ENCODE results near the gene RPL32. TPM values are rescaled to one million over a fixed set of nuclear protein-coding genes. Genes with fewer than 3 reads are reported as not detected.
A peak's percentile ranks its signal among the peaks of the same experiment; 100 is the strongest.

Gene RPL32
- total and polyA plus RNA-seq, 9 of the 15 experiments (the other 6 are each of a cell fraction or from before 2014, with no cell fraction given), result 2,738 to 6,200 (median 4,286) TPM

GRCh38 chr3:12842469-12842868, 1.1 kb upstream of the RPL32 start (continued):
- TF ChIP-seq MEF2A (IDR thresholded peaks at IDR 0.05; ENCODE audit: control insufficient read depth, low read depth, low read length), result no peak
- TF ChIP-seq ZC3H11A (IDR thresholded peaks at IDR 0.05; ENCODE audit: low read depth, low read length), result no peak
- TF ChIP-seq BHLHE40 (IDR thresholded peaks at IDR 0.05; ENCODE audit: low read length), result peak; percentile 90
- TF ChIP-seq ARNT (IDR thresholded peaks at IDR 0.05), result no peak
- TF ChIP-seq RFX7 (CRISPR knock-in tag; IDR thresholded peaks at IDR 0.05), result no peak
- TF ChIP-seq, protein P1, sequence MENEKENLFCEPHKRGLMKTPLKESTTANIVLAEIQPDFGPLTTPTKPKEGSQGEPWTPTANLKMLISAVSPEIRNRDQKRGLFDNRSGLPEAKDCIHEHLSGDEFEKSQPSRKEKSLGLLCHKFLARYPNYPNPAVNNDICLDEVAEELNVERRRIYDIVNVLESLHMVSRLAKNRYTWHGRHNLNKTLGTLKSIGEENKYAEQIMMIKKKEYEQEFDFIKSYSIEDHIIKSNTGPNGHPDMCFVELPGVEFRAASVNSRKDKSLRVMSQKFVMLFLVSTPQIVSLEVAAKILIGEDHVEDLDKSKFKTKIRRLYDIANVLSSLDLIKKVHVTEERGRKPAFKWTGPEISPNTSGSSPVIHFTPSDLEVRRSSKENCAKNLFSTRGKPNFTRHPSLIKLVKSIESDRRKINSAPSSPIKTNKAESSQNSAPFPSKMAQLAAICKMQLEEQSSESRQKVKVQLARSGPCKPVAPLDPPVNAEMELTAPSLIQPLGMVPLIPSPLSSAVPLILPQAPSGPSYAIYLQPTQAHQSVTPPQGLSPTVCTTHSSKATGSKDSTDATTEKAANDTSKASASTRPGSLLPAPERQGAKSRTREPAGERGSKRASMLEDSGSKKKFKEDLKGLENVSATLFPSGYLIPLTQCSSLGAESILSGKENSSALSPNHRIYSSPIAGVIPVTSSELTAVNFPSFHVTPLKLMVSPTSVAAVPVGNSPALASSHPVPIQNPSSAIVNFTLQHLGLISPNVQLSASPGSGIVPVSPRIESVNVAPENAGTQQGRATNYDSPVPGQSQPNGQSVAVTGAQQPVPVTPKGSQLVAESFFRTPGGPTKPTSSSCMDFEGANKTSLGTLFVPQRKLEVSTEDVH (IDR thresholded peaks at IDR 0.05; ENCODE audit: low read depth, partially characterized antibody), result no peak
- peak; percentile 51 for TF ChIP-seq PBX2 (CRISPR knock-in tag; IDR thresholded peaks at IDR 0.05; ENCODE audit: low read depth)
- peak; percentile 54 for TF ChIP-seq PBX2 (tag; conservative IDR thresholded peaks at IDR 0.05; ENCODE audit: low read depth)
- TF ChIP-seq, protein P2, sequence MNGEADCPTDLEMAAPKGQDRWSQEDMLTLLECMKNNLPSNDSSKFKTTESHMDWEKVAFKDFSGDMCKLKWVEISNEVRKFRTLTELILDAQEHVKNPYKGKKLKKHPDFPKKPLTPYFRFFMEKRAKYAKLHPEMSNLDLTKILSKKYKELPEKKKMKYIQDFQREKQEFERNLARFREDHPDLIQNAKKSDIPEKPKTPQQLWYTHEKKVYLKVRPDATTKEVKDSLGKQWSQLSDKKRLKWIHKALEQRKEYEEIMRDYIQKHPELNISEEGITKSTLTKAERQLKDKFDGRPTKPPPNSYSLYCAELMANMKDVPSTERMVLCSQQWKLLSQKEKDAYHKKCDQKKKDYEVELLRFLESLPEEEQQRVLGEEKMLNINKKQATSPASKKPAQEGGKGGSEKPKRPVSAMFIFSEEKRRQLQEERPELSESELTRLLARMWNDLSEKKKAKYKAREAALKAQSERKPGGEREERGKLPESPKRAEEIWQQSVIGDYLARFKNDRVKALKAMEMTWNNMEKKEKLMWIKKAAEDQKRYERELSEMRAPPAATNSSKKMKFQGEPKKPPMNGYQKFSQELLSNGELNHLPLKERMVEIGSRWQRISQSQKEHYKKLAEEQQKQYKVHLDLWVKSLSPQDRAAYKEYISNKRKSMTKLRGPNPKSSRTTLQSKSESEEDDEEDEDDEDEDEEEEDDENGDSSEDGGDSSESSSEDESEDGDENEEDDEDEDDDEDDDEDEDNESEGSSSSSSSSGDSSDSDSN (IDR thresholded peaks at IDR 0.05; ENCODE audit: borderline replicate concordance in 1 of 2, low read depth in 2 of 2, low read length in 2 of 2), result no peak
- no peak for TF ChIP-seq BCL6 (CRISPR knock-in tag; IDR thresholded peaks at IDR 0.05)
- TF ChIP-seq POU5F1 (IDR thresholded peaks at IDR 0.05; ENCODE audit: borderline replicate concordance, low read depth, low read length, partially characterized antibody), result no peak
- peak in 1 of 2 experiments; percentile 76 for TF ChIP-seq E2F6 (IDR thresholded peaks at IDR 0.05; ENCODE audit: borderline replicate concordance in 1 of 2, extremely low read depth in 1 of 2, insufficient read depth in 1 of 2, insufficient read length in 1 of 2, low read depth in 1 of 2, low read length in 1 of 2, poor library complexity in 1 of 2, severe bottlenecking in 1 of 2)
- TF ChIP-seq NR2F6 (CRISPR knock-in tag; IDR thresholded peaks at IDR 0.05), result no peak
- TF ChIP-seq LEF1 (IDR thresholded peaks at IDR 0.05), result peak; percentile 21; the same call in 1 of the 2 replicates
- peak; percentile 83 for TF ChIP-seq ZNF592 (IDR thresholded peaks at IDR 0.05)
